SK-N-MC (cell line): ENCODE data around the gene DCN.
A peak's percentile ranks its signal among the peaks of the same experiment; 100 is the strongest.

Experiments
- DNase-seq: peaks from one replicate; pipeline ENCODE4 v3.0.0-alpha.2; 2011; ENCODE audit warnings: low read depth, low spot score
- H3K27ac ChIP-seq: fragments of 200-600 bp; sonication (generic); 2 replicates; pipeline ENCODE4 v1.5.1; 2016; ENCODE audit warnings: mixed run types
- H3K36me3 ChIP-seq: fragments of 200-600 bp; sonication (generic); 2 replicates; pipeline ENCODE4 v1.6.1; 2017; ENCODE audit warnings: antibody characterized with exemption, low read length, mixed read lengths; ENCODE audit not compliant: insufficient read depth
- H3K4me3 ChIP-seq: fragments of 200-600 bp; sonication (generic); 2 replicates; pipeline ENCODE4 v1.5.1; 2016
- H3K9ac ChIP-seq: fragments of 200-600 bp; sonication (generic); 2 replicates; pipeline ENCODE4 v1.8.0; 2017; ENCODE audit warnings: mixed run types, mixed read lengths; ENCODE audit not compliant: insufficient read length
- H3K9me3 ChIP-seq: fragments of 200-600 bp; sonication (generic); 2 replicates; pipeline ENCODE4 v1.6.1; 2017; ENCODE audit warnings: low read depth, mild to moderate bottlenecking, antibody characterized with exemption, low read length, moderate library complexity, mixed read lengths
- EZH2 ChIP-seq: fragments of 200-600 bp; sonication (generic); IDR thresholded peaks from one replicate; pipeline ENCODE4 v1.6.1; 2017; ENCODE audit warnings: antibody characterized with exemption
- FOXP2 ChIP-seq: optimal IDR thresholded peaks from 2 replicates; pipeline ENCODE3; 2011; ENCODE audit warnings: mild to moderate bottlenecking, moderate library complexity; ENCODE audit not compliant: insufficient read depth; ENCODE audit errors: extremely low read length, control extremely low read depth
- POLR2AphosphoS5 ChIP-seq: IDR thresholded peaks from 2 replicates; pipeline ENCODE4 v1.6.1; 2012; ENCODE audit warnings: mild to moderate bottlenecking, low read depth, low read length, borderline replicate concordance

The DCN gene

GRCh38 chr12:91126516-91126915 lies 56.1 kb downstream of the DCN start:
- Histone ChIP-seq H3K27ac (no peak overlapping the region), H3K4me3 (no peak overlapping the region), H3K9ac (no peak overlapping the region), H3K9me3 (no peaks in the 10 kb centered on the region), H3K36me3 (no peaks in the 10 kb centered on the region)
- TF ChIP-seq POLR2AphosphoS5: no peak
- TF ChIP-seq FOXP2: no peak
- TF ChIP-seq EZH2: no peak
- DNase-seq: no peak

- H3K9me3 ChIP-seq: no peaks in the 10 kb centered on the region
- no peak overlapping the region for H3K4me3 ChIP-seq
- TF ChIP-seq EZH2 (no peak), FOXP2 (no peak), POLR2AphosphoS5 (no peak)
- H3K9ac ChIP-seq: no peak overlapping the region
- no peak for DNase-seq
- H3K36me3 ChIP-seq: no peaks in the 10 kb centered on the region
- H3K27ac ChIP-seq: no peak overlapping the region
Observed at GRCh38 chr12:91123236-91123916, 59.2 kb downstream of the DCN start.

GRCh38 chr12:91120781-91121180 lies 61.8 kb downstream of the DCN start:
- Histone ChIP-seq H3K27ac (no peak overlapping the region), H3K9me3 (no peaks in the 10 kb centered on the region), H3K4me3 (no peak overlapping the region), H3K36me3 (no peaks in the 10 kb centered on the region), H3K9ac (no peak overlapping the region)
- DNase-seq: no peak
- no peak for TF ChIP-seq FOXP2

GRCh38 chr12:91119089-91119488 lies 63.5 kb downstream of the DCN start:
- H3K4me3 ChIP-seq: no peak overlapping the region
- no peaks in the 10 kb centered on the region for H3K36me3 ChIP-seq
- DNase-seq: no peak
- H3K27ac ChIP-seq: no peak overlapping the region
- no peaks in the 10 kb centered on the region for H3K9me3 ChIP-seq
- no peak overlapping the region for H3K9ac ChIP-seq
- TF ChIP-seq FOXP2: no peak
- TF ChIP-seq EZH2: no peak
- TF ChIP-seq POLR2AphosphoS5: no peak

GRCh38 chr12:91113621-91114020 lies 69.0 kb downstream of the DCN start:
- TF ChIP-seq FOXP2 (no peak), EZH2 (no peak), POLR2AphosphoS5 (no peak)
- no peaks in the 10 kb centered on the region for H3K36me3 ChIP-seq
- H3K9ac ChIP-seq: no peak overlapping the region
- H3K4me3 ChIP-seq: no peak overlapping the region
- H3K9me3 ChIP-seq: no peaks in the 10 kb centered on the region
- no peak for DNase-seq
- H3K27ac ChIP-seq: no peak overlapping the region

GRCh38 chr12:91111366-91112325 lies 71.0 kb downstream of the DCN start, which contains the start of gene LUM:
TSS of gene LUM (minus strand) at chr12:91111494. CDS start at chr12:91108979, 2,515 bp downstream.
- H3K9ac ChIP-seq: peak within 1 kb of the TSS; percentile 74
- H3K36me3 ChIP-seq: peaks cover 8% of the 10 kb centered on the region; the same call in 1 of the 2 replicates
- DNase-seq: peak; percentile 56
- no peaks in the 10 kb centered on the region for H3K9me3 ChIP-seq
- TF ChIP-seq EZH2: no peak
- TF ChIP-seq FOXP2: peak; percentile 44
- peak within 1 kb of the TSS; percentile 77 for H3K4me3 ChIP-seq
- peak within 1 kb of the TSS; percentile 92 for H3K27ac ChIP-seq

GRCh38 chr12:91110311-91110924 lies 72.2 kb downstream of the DCN start:
- peak overlapping the region; percentile 92 for H3K27ac ChIP-seq
- DNase-seq: no peak
- H3K9me3 ChIP-seq: no peaks in the 10 kb centered on the region
- H3K36me3 ChIP-seq: peaks cover 16% of the 10 kb centered on the region; the same call in 1 of the 2 replicates
- H3K9ac ChIP-seq: peak overlapping the region; percentile 74
- TF ChIP-seq POLR2AphosphoS5 (no peak), EZH2 (no peak), FOXP2 (no peak)
- peak overlapping the region; percentile 77 for H3K4me3 ChIP-seq
